ELR (cell line): ENCODE measurements around the gene SCAI.
A peak's percentile ranks its signal among the peaks of the same experiment; 100 is the strongest.
"Not testable (repeated sequence)": the region's sequence is repeated elsewhere in the genome, so short reads cannot be mapped to it uniquely, and the experiment has no call there.

Experiments used
- DNase-seq: peaks from one replicate; pipeline ENCODE4 v3.0.0-alpha.2; 2015; ENCODE audit warnings: low read depth

The SCAI gene

DNA sequence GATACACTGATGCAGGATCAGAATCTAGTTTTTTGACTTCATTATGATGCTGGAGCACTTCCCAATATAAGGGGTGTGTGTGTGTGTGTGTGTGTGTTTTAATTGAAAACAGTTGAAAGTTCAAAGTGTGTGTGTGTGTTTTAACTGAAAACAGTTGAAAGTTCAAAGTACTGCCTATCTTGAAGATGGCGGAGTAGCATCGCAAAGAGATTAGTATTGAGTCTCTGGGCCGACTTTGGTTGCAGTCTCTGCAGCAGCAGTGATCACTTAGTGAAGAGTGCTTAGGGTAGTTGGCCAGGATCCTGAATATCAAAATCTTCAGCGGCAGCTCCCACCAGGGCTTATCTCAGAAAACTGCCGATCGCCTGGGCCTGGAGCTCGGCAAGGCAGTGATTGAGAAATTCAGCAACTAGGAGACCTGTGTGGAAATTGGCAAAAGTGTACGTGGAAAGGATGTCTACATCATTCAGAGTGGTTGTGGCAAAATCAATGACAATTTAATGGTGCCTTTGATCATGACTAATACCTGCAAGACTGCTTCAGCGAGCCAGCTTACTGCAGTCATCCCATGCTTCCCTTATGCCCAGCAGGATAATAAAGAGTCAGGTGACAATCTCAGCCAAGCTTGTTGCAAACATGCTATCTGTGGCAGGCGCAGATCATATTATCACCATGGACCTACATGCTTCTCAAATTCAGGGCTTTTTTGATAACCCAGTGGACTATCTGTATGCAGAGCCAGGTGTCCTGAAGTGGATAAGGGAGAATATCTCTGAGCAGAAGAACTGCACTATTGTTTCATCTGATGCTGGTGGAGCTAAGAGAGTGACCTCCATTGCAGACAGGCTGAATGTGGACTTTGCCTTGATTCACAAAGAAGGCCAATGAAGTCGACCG lies 7.3 kb upstream of the SCAI start:
- DNase-seq, result no peak

- DNase-seq, result no peak
Observed at GRCh38 chr9:125147401-125147951, 4.1 kb upstream of the SCAI start.

GRCh38 chr9:125146247-125146646 lies 2.9 kb upstream of the SCAI start:
- peak; percentile 54 for DNase-seq

DNA sequence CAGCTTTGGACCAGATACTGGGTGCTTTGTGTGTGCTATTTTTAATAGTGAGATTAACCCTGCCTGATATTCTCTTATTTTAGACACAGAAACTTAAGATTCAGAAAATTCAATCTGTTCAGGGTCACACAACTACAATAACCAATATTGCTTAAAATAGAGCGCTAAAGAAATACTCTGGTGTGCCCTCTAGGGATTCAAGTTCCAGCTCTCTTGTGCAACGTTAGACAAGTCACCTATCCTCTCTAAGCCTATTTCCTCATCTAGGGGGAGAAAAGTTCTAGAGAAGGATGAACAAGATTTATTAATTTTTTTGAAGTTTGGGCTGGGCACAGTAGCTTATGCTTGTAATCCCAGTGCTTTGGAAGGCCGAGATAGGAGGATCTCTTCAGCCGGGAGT lies 2.1 kb upstream of the SCAI start:
- peak; percentile 31 for DNase-seq

- no peak for DNase-seq
Observed at GRCh38 chr9:125142560-125143376, 560 bp downstream of the SCAI start.

DNA sequence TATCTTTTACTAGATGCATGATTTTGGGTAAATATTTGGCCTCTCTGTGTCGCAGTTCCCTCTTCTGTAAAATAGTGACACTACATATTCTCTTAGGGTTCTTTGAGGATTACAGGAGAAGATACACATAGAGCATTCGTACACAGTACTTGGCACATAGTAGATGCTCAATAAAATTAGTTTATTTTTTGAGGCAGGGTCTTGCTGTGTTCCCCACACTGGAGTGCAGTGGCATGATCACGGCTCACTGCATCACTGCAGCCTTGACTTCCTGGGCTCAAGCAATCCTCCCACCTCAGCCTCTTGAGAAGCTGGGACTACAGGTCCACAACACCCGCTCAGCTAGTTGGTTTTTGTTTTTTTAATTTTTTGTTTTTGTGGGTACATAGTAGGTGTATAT lies 1.6 kb downstream of the SCAI start:
- DNase-seq, result no peak

- DNase-seq, result peak; percentile 72
Observed at GRCh38 chr9:125141251-125141650, 2.1 kb downstream of the SCAI start.

- DNase-seq, result no peak
Observed at GRCh38 chr9:125140576-125140975, 2.8 kb downstream of the SCAI start.

DNA sequence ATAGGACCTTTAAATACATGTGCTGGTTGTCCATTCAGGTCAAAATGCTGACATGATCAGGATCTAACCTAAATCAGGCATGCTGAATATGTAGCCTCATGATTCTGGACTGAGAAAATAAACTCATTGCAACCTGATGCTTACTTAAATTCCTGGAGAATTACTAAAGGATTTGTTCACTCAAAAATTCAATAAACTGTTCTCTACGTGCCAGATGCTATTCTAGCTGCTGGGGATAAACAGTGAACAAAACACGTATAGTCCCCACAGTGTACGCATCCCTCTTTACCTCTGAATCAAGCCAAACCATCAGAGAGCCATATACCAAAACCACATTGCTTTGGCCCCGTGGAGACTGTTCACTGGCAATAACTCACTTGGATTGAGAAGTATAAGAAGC lies 6.1 kb downstream of the SCAI start:
- DNase-seq, result peak; percentile 68

DNA sequence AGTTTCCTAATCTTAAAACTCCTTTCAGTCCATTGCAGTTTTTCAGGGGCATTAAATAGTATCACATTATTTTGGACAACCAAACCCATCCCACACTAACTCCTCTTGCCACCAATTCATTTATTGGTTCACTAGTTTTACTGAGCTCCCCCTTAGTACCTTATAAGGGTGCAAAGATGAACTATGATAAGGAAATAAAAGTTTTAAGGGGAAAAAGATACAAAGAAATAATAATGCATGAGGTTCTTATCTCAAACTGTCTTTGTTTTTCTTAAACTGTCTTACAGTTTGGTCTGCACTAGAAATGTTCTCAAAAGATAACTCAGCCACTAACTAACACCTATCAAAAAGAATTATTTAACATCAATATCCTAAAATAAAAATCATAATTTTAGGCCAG lies 8.4 kb downstream of the SCAI start:
- DNase-seq, result no peak

DNA sequence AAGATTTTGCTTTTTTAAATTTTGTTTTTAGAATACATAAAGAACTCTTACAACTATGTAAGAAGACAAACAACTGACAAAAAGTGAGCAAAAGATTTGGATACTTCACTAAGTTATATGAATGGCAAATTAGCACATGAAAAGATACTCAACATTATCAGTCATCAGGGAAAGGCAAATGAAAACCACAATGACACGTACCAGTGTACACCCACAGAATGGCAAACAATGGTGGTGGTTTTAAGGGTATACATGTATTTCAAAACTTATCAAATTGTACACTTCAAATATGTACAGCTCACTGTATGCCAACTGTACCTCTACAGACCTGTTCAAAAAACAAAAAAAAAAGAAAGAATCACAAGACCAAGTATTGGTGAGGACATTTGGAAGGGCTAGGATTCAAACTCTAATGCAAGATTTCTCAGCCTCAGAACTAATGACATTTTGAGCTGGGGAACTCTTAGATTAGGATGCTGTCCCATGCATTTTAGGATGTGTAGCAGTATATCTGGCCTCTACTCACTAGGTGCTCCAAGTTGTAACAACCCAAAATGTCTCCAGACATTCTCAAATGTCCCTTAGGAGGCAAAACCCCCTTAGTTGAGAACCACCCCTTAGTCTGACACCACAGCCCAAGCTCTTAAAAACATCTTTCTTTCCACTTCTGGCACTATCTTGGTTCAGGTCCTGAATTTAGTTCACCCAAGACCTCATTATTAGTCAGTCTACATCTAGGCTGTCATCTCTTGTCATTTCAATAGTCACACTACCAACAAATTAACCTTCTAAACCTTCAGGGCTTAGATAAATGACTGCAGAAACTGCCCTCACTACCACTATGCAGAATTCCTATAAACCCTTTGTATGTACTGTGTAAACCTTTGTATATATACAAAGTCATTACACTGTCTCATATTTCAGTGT lies 9.7 kb downstream of the SCAI start:
- no peak for DNase-seq

DNA sequence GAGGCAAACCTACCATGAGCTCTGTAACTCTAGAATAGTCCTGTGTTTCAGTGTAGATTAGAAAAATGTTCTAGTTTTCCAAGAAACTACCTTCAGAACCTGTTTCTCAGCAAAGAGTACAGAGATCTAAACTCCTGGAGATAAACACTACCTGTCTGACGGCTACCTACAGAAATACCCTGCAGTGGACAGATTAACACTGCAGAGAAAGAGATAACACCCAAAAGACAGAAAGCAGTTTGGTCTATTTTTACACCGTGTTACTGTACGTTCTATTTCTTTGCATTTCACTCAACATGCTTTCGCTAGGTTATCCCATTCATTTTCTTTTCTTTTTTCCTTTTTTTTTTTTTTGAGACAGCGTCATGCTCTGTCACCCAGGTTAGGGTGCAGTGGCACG lies 11.6 kb downstream of the SCAI start:
- no peak for DNase-seq

- peak; percentile 97 for DNase-seq
Observed at GRCh38 chr9:125126019-125126746, 17.1 kb downstream of the SCAI start.

- no peak for DNase-seq
Observed at GRCh38 chr9:125125523-125125922, 17.8 kb downstream of the SCAI start.

DNA sequence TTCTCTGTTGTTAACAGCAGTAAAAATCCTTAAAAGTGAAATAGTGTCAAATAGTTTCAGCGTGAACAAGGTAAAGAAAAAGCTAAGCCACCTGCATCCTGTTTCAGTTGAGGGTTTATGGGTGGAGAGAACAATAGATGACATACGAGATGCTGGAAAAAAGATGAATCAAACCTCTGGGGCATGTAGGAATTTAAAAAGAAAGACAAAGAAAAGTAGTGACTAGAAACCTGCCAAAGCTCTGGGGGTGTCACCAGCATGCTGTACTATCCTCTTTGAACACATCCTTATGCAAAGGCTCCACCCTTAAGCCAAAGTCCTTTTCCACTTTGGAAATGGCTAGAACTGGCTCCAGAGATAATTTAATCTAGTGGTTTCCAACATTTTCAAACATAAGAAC lies 22.2 kb downstream of the SCAI start:
- DNase-seq, result no peak

DNA sequence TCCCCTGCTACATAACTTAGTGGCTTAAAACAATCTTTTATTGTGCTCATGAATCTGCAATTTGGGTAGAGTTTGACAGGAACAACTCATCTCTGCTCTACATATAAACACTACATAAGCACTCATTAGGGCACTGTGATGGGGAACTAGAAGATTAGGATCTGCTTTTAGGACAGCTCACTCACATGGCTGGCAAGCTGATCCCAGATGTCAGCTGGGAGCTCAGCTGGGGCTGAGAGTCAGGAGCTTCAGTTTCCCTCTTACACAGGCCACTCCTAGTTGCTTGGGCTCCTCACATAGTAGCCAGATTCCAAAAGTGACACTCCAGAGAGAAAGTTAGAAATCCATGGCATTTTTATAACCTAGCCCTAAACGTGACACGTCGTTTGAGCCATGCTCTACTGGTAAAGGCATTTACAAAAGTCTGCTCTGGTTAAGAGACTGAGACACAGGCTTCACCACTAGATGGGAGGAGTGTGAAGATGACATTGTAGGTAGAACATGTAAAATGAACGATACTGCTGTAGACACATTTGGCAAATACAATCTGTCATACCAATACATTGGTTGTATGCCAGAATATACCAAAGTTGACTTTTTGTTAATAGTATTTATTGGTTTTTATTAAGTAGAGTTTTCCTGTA lies 23.6 kb downstream of the SCAI start:
- DNase-seq, result peak; percentile 53

GRCh38 chr9:125118696-125119095 lies 24.6 kb downstream of the SCAI start:
- DNase-seq, result not testable (repeated sequence)

GRCh38 chr9:125114503-125114902 lies 28.8 kb downstream of the SCAI start:
- DNase-seq, result not testable (repeated sequence)

GRCh38 chr9:125110464-125110863 lies 32.9 kb downstream of the SCAI start:
- no peak for DNase-seq

DNA sequence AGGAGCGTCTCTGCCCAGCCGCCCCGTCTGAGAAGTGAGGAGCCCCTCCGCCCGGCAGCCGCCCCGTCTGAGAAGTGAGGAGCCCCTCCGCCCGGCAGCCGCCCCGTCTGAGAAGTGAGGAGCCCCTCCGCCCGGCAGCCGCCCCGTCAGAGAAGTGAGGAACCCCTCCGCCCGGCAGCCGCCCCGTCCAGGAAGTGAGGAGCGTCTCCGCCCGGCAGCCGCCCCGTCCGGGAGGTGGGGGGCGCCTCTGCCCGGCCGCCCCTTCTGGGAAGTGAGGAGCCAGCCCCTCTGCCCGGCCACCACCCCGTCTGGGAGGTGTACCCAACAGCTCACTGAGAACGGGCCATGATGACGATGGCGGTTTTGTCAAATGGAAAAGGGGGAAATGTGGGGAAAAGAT lies 34.8 kb downstream of the SCAI start:
- not testable (repeated sequence) for DNase-seq
